ENCODE data around the gene TNFRSF9. TPM values are rescaled to one million over a fixed set of nuclear protein-coding genes. Genes with fewer than 3 reads are reported as not detected.
"Not testable (repeated sequence)": the region's sequence is repeated elsewhere in the genome, so short reads cannot be mapped to it uniquely, and the experiment has no call there.

The TNFRSF9 gene
- total RNA-seq: 0.05 TPM in 1 of 2 replicates, not detected in the other
- polyA plus RNA-seq (2012): 0.04 TPM

GRCh38 chr1:7940745-7941436, at the start of gene TNFRSF9:
TNFRSF9 (minus strand) TSS chr1:7940839; CDS start chr1:7939994, 845 bp downstream.
- DNase-seq (ENCODE audit: low read depth): peak; percentile 24

- DNase-seq (ENCODE audit: low read depth): no peak
Observed at GRCh38 chr1:7989762-7990428, 49.3 kb upstream of the TNFRSF9 start.

DNA sequence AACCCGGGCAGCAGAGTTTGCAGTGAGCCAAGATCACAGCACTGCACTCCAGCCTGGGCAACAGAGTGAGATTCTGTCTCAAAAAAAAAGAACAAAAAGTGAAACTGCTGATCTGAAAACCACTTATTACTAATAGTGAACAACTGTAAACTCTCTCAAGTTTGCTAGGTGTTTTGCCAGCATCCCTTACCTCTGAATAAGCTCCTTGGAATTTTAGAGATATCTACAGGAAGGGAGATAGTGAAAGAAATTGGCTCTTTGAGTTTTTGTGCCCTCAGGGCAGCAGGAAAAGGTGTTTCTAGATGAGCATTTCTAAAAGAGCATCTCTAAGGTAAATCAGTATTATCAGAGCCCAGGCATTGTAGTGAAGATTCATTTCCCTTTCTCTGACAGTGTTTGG, 47.9 kb upstream of the TNFRSF9 start:
- no peak for DNase-seq (ENCODE audit: low read depth)

DNA sequence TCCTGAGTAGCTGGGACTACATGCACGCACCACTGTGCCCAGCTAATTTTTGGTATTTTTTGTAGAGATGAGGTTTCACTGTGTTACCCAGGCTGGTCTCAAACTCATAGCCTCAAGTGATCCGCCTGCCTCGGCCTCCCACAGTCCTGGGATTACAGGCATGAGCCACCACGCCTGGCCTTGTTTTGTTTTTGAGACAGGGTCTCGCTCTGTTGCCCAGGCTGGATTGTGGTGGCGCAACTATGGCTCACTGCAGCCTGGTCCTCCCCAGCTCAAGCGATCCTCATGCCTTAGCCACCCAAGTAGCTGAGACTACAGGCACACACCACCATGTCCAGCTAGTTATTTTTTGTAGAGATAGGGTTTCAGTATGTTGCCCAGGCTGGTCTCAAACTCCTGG, 46.9 kb upstream of the TNFRSF9 start:
- no peak for DNase-seq (ENCODE audit: low read depth)

GRCh38 chr1:7985851-7986612, 45.4 kb upstream of the TNFRSF9 start:
- no peak for DNase-seq (ENCODE audit: low read depth)

DNA sequence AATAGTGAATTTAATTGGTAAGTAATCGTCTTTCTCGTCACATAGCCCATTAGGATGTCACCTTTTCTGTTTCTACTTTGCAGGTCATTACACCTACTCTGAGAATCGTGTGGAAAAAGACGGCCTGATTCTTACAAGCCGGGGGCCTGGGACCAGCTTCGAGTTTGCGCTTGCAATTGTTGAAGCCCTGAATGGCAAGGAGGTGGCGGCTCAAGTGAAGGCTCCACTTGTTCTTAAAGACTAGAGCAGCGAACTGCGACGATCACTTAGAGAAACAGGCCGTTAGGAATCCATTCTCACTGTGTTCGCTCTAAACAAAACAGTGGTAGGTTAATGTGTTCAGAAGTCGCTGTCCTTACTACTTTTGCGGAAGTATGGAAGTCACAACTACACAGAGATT, 44.2 kb upstream of the TNFRSF9 start:
- DNase-seq (ENCODE audit: low read depth): no peak

GRCh38 chr1:7983086-7983778, 42.6 kb upstream of the TNFRSF9 start:
- DNase-seq (ENCODE audit: low read depth): no peak

DNA sequence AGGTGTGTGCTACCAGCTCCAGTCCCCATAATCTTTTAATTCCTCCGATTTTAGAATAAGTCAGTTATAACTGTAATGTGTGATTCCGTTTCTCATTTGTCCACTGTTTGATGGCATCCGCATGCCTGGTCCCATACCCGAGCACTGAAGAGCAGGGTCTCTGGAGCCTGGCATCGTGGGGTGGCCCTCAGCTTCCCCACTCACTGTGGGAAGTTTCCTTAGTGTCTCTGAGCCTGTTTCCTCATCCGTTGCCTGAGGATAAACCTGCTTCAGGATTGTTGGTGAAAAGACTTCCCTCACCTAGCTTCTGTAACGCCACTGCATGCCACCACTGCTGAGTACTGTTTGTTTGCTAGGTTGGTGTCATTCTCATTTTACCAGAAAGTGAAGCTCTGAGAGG, 40.3 kb upstream of the TNFRSF9 start:
- DNase-seq (ENCODE audit: low read depth): no peak

- peak; percentile 73 for DNase-seq (ENCODE audit: low read depth)
Observed at GRCh38 chr1:7975212-7975865, 34.7 kb upstream of the TNFRSF9 start.

- DNase-seq (ENCODE audit: low read depth): no peak
Observed at GRCh38 chr1:7973086-7973485, 32.4 kb upstream of the TNFRSF9 start.

GRCh38 chr1:7972285-7972684, 31.6 kb upstream of the TNFRSF9 start:
- DNase-seq (ENCODE audit: low read depth): no peak

DNA sequence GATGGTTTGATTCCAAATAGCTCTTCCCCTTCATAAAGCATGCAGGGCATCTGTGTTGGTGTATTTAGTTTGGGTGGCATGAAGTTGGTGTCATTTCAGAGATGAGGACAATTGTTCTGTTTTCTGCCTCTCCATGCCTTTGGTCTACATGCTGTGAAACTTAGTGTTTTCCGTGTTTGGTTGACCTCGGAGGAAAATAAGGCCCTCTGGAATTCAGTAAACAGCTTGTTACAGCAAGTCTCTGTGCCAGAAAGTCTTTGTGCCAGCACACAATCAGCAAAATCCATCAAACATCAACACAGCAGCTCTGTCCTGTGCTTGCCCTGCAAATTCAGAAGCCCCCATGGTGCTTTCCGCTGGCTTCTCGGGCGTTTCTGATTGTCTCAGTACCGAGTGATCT, 30.4 kb upstream of the TNFRSF9 start:
- DNase-seq (ENCODE audit: low read depth): no peak

DNA sequence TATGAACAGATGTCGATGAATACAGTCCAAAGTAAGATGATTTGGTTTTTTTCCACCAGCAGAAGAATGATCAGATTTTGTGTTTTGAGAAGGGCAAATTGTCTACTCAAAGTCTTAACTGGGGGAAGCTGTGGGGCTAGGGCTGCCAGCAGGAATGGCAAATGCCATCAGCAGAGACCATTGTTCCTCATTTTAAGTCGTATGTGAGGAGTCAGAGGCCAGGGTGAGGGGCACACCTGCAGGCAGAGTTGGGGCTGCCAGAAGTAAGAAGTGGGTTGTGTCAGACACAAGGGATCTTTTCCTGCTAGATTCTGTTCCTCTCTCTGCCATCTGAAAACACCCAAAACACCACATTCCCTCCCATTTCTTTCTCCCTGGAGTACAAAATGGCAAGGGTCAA, 29.6 kb upstream of the TNFRSF9 start:
- no peak for DNase-seq (ENCODE audit: low read depth)

DNA sequence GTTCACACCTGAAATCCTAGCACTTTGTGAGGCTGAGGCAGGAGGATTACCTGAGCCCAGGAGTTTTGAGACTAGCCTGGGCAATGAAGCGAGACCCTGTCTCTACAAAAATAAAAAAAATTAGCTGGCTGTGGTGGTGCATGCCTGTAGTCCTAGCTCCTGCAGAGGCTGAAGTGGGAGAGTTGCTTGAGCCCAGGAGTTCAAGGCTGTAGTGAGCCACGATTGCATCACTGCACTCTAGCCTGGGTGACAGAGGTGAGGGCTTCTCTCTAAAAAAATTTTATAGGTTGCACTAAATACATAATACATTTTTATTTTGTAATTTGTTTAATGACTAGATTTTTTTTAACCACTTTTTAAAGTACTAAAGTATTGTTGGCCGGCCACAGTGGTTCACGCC, 27.0 kb upstream of the TNFRSF9 start:
- DNase-seq (ENCODE audit: low read depth): no peak

DNA sequence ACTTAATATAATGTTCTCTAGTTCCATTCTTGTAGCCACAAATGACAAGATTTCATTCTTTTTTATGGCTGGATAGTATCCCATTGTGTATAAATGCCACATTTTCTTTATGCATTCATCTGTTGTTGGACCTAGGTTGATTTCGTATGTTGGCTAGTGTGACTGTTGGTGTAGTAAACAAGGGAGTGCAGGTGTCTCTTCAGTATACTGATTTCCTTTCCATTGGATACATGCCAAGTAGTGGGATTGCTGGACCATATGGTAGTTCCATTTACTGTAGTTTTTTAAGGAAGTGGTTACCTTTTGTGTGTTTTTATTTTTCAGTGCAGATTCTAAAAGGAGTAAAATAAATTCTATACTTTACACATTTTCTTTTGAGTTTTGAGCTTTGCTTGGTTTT, 26.6 kb upstream of the TNFRSF9 start:
- DNase-seq (ENCODE audit: low read depth): no peak

GRCh38 chr1:7964476-7964875, 23.8 kb upstream of the TNFRSF9 start:
- no peak for DNase-seq (ENCODE audit: low read depth)

DNA sequence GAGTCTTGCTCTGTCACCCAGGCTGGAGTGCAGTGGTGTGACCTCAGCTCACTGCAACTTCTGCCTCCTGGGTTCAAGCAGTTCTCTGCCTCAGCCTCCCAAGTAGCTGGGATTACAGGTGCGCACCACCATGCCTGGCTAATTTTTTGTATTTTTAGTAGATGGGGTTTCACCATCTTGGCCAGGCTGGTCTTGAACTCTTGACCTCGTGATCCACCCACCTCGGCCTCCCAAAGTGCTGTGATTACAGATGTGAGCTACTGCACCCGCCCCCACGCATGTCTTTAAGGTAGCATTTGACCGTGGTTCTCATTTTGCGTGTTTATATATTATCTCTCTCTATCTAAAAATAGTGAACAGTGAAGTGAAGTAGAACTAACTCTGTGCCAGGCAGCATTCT, 23.2 kb upstream of the TNFRSF9 start:
- DNase-seq (ENCODE audit: low read depth): not testable (repeated sequence)

DNA sequence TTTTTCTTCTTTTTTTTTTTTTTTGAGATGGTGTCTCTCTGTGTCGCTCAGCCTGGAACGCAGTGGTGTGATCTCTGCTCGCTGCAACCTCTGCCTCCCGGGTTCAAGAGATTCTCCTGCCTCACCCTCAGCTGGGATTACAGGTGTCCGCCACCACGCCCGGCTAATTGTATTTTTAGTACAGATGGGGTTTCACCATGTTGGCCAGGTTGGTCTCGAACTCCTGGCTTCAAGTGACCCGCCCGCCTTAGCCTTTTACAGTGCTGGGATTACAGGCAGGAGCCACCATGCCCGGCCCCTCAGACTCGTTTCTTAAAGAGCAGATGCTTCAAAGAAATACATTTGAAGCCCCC, 22.7 kb upstream of the TNFRSF9 start:
- not testable (repeated sequence) for DNase-seq (ENCODE audit: low read depth)

GRCh38 chr1:7962636-7963377, 22.2 kb upstream of the TNFRSF9 start:
- no peak for DNase-seq (ENCODE audit: low read depth)

GRCh38 chr1:7962014-7962335, 21.3 kb upstream of the TNFRSF9 start:
- no peak for DNase-seq (ENCODE audit: low read depth)

All from myocyte (in vitro differentiated cells).